ENCODE results near the gene CGNL1.

The CGNL1 gene

GRCh38 chr15:57375827-57376695, at the start of gene CGNL1:
CGNL1 (plus strand) TSS chr15:57376505; CDS start chr15:57438000, 61,495 bp downstream.
- DNase-seq (ENCODE audit: low read depth, low spot score), result no peak
- no peak within 1 kb of the TSS for H3K27ac ChIP-seq

- DNase-seq (ENCODE audit: low read depth, low spot score), result no peak
- H3K27ac ChIP-seq, result no peak overlapping the region
Measured at GRCh38 chr15:57327985-57328471, 48.3 kb upstream of the CGNL1 start.

GRCh38 chr15:57328479-57328878, 47.8 kb upstream of the CGNL1 start:
- no peak overlapping the region for H3K27ac ChIP-seq

GRCh38 chr15:57328897-57329296, 47.4 kb upstream of the CGNL1 start:
- H3K27ac ChIP-seq, result no peak overlapping the region
- no peak for DNase-seq (ENCODE audit: low read depth, low spot score)

More at GRCh38 chr15:57328479-57328878, 47.8 kb upstream of the CGNL1 start:
- no peak for DNase-seq (ENCODE audit: low read depth, low spot score)

GRCh38 chr15:57329582-57330367, 46.5 kb upstream of the CGNL1 start:
- no peak for DNase-seq (ENCODE audit: low read depth, low spot score)
- H3K27ac ChIP-seq, result no peak overlapping the region

- H3K27ac ChIP-seq, result no peak overlapping the region
- no peak for DNase-seq (ENCODE audit: low read depth, low spot score)
Measured at GRCh38 chr15:57330619-57331340, 45.5 kb upstream of the CGNL1 start.

- DNase-seq (ENCODE audit: low read depth, low spot score), result no peak
Measured at GRCh38 chr15:57332326-57332725, 44.0 kb upstream of the CGNL1 start.

GRCh38 chr15:57333487-57333886, 42.8 kb upstream of the CGNL1 start:
- no peak overlapping the region for H3K27ac ChIP-seq
- no peak for DNase-seq (ENCODE audit: low read depth, low spot score)

More at GRCh38 chr15:57332326-57332725, 44.0 kb upstream of the CGNL1 start:
- H3K27ac ChIP-seq, result no peak overlapping the region

- no peak overlapping the region for H3K27ac ChIP-seq
- no peak for DNase-seq (ENCODE audit: low read depth, low spot score)
Measured at GRCh38 chr15:57334257-57334656, 42.0 kb upstream of the CGNL1 start.

- no peak overlapping the region for H3K27ac ChIP-seq
- DNase-seq (ENCODE audit: low read depth, low spot score), result no peak
Measured at GRCh38 chr15:57335293-57335715, 41.0 kb upstream of the CGNL1 start.

- H3K27ac ChIP-seq, result no peak overlapping the region
- no peak for DNase-seq (ENCODE audit: low read depth, low spot score)
Measured at GRCh38 chr15:57335719-57336118, 40.6 kb upstream of the CGNL1 start.

- H3K27ac ChIP-seq, result no peak overlapping the region
- no peak for DNase-seq (ENCODE audit: low read depth, low spot score)
Measured at GRCh38 chr15:57337868-57338411, 38.4 kb upstream of the CGNL1 start.

GRCh38 chr15:57339321-57339720, 37.0 kb upstream of the CGNL1 start:
- no peak for DNase-seq (ENCODE audit: low read depth, low spot score)
- no peak overlapping the region for H3K27ac ChIP-seq

- DNase-seq (ENCODE audit: low read depth, low spot score), result peak; percentile 18
- no peak overlapping the region for H3K27ac ChIP-seq
Measured at GRCh38 chr15:57340682-57341259, 35.5 kb upstream of the CGNL1 start.

- no peak for DNase-seq (ENCODE audit: low read depth, low spot score)
- no peak overlapping the region for H3K27ac ChIP-seq
Measured at GRCh38 chr15:57343048-57343447, 33.3 kb upstream of the CGNL1 start.

GRCh38 chr15:57343498-57343897, 32.8 kb upstream of the CGNL1 start:
- no peak overlapping the region for H3K27ac ChIP-seq
- no peak for DNase-seq (ENCODE audit: low read depth, low spot score)

- no peak for DNase-seq (ENCODE audit: low read depth, low spot score)
- H3K27ac ChIP-seq, result no peak overlapping the region
Measured at GRCh38 chr15:57344282-57344681, 32.0 kb upstream of the CGNL1 start.

- no peak overlapping the region for H3K27ac ChIP-seq
- DNase-seq (ENCODE audit: low read depth, low spot score), result no peak
Measured at GRCh38 chr15:57345584-57345983, 30.7 kb upstream of the CGNL1 start.

- DNase-seq (ENCODE audit: low read depth, low spot score), result no peak
- H3K27ac ChIP-seq, result no peak overlapping the region
Measured at GRCh38 chr15:57348081-57348480, 28.2 kb upstream of the CGNL1 start.
